ENCODE results near the gene MIR17HG. TPM values are rescaled to one million over a fixed set of nuclear protein-coding genes. Genes with fewer than 3 reads are reported as not detected.

The MIR17HG gene
- total RNA-seq, 2 donors from 2014 or later: 19.1 to 22.0 TPM

Other genes with a start within 250 kb of the MIR17HG start
- under 1 TPM; 0.09 to 0.29 TPM for gene GPC5, start 50.9 kb downstream of the MIR17HG start, total RNA-seq